NCI-H1417 (cell line): ENCODE data around the gene IGF1.
A peak's percentile ranks its signal among the peaks of the same experiment; 100 is the strongest.

ENCODE experiments used
- DNase-seq, 3 experiments: peaks; one replicate each; lab custom pipeline; 2025; lab: John Stamatoyannopoulos, UW

The IGF1 gene

DNA sequence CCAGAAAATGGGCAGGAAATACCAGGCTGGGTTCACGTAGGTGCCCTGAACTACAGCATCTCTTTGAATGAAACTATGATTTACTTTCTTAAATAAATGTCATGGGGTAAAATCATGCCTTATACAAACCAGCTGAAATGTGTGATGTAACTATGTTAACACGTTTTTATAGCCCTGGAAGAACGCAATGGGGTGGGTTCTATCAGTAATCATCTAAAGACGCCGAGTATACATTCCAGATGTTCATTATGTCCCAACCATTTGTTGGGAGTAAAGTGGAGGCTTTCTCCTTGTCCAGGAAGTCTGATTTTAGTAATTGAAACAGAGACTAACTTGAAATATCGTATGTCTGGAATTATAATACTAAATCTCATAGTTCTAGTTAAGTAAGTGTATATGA lies 16.2 kb upstream of the IGF1 start:
- no peak for DNase-seq

- no peak for DNase-seq
These were observed 6.9 kb upstream of the IGF1 start for GRCh38 chr12:102487226-102487625.

DNA sequence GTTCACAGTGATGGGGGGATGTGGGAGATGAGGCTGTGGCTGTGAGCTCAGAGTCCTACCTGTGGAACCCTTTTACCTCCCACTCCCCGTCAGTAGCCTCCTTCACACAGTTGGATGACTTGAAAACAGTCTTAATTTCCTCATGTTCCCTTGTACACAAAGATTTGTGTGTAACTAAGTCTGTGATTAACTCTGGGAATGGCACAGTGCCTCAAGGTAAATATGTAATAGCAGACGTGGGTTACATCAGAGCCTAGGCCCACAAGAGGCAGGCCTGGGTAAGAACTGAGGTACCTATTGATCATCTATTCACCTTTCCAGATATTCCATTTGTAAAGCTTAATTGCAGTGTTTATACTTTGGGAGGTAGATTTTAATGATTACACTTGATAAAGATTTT lies 5.8 kb upstream of the IGF1 start:
- DNase-seq, result no peak

- peak; percentile 27 to 72 (median 54) for DNase-seq
These were observed 4.1 kb upstream of the IGF1 start for GRCh38 chr12:102484428-102484958.

GRCh38 chr12:102484017-102484416 lies 3.7 kb upstream of the IGF1 start:
- DNase-seq, result no peak

- no peak for DNase-seq
These were observed 3.1 kb upstream of the IGF1 start for GRCh38 chr12:102483466-102483865.

DNA sequence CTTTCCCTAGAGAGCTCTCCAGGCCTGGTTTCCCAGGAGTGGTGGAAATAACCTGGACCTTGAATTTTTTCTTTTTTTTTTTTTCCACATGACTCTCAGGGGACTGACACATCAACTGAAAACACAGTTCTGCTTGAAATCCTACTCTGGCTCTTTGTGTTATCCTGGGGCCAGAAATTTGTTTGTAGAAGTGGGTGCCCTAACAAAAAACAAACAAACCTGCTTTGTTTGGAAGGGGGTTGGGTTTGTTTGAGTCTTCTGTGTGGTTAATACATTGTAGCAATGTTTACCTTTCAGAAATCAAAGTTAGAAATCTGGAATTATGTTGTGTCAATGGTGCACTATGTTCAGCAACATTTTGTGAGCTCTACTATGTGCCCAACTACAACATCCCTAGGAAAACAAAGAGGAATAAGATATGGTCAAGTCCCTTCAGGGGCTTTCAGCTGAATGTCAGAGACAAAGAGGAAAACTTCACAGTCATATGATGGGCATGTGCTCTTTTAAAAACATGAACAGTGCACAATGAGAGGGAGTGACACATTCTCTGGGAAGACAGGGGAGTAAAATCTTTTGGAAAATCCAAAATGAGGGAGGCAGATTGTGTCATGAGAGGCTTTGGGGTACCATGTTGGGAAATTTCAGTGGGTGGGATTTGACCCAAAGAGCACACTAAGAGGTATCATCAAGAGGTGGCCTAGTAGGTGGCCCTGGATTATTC lies 1.5 kb upstream of the IGF1 start:
- no peak for DNase-seq

- no peak for DNase-seq
These were observed 424 bp downstream of the IGF1 start for GRCh38 chr12:102479939-102480338.

DNA sequence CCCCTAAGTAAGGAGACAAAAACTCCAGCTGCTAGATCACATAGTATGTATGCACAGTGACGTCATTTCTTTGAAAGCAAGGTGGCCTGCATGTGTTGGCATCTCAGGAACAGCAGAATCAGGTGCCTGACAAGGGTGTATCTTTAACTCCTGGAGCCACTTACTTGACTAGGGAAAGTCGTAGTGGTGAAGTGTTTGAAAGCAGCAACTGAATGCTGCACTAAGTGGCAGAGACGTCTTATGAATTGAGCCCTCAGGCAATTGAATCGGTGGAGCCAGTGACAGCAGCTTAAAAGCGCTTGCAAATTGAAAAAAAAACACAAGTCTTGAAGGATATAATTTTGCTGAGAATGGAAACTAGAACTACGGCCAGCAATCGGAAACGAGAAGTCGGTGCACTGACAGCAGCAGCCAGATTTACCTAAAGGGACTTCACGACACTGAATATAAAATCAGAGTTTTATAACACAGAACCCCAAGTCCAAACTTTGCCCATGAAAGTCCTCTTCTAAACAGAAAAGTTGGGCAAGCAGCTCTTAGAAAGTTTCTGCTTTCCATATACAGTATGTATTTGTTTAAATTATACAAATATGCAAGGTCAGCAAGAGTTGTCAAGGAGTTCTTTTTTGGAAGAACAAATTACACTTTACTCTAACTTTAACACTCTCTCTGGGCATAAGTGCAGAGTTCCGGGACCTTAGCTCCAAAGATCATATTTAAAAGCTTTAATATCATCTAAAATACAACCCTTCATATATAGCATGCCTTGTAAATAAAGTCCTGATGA lies 1.1 kb downstream of the IGF1 start:
- peak in 1 of 3 experiments; percentile 46 for DNase-seq

DNA sequence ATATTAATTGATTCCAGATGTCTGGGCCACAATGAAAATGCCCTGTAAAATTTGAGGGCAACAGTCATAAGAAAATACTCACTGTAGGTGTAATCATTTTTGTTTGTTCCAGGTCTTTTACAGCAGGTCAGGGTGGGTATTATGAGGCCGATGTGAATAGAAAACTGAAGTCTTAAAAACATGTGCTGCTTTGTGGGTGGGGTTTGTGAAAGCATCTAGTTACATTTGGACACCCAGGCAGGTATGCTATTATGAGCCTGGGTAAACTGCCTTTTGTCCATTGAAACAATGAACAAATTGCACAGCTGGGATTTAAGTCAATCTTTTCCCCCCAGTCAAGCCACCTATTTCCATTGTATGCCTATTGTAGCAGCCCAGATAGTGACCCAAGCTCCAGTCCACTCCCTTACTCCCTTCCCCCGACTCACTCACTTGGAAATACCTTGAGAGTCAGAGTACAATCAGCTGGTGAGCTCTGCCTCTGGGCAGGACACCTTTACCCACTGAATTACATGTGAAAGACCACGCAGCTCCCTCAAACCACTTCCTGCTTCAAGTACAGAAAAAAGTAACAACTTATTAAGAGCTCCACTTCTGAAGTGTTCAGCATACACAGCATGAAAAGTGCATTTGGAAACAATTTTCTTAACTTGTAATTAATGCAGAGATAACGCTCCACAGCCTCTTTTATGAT lies 1.8 kb downstream of the IGF1 start:
- DNase-seq, result peak in 1 of 3 experiments; percentile 47

GRCh38 chr12:102475355-102475754 lies 5.0 kb downstream of the IGF1 start:
- DNase-seq, result no peak

DNA sequence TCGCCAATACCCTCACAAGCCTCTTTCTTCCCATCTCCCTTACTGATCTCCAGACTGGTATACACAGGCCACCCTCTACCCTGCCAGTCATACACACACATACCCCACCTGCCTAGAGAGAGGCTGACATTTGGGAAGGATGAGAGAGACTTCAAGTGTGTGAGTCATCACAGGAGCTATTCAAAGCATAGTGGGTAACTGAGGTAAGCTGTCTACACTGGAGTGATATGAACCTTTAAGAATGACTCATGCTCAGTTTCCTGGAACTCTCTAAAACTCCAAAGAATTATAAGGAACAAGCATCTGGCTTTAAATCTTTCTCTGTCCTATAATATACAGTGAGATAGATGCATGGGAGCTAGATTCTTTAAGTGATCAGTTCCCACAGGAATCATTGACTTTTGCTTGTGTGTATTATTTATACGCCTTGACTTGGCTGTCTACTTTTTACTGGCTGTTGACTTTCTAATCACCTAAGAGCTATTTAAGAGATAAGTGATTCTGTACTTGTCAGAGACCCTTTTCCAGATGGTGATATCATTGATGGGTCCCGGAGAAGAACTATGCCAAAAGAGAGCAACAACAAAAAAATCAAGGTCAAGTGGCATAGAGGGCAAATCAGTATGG lies 5.8 kb downstream of the IGF1 start:
- DNase-seq, result no peak

GRCh38 chr12:102472496-102472895 lies 7.9 kb downstream of the IGF1 start:
- no peak for DNase-seq

GRCh38 chr12:102471556-102471955 lies 8.8 kb downstream of the IGF1 start:
- no peak for DNase-seq

DNA sequence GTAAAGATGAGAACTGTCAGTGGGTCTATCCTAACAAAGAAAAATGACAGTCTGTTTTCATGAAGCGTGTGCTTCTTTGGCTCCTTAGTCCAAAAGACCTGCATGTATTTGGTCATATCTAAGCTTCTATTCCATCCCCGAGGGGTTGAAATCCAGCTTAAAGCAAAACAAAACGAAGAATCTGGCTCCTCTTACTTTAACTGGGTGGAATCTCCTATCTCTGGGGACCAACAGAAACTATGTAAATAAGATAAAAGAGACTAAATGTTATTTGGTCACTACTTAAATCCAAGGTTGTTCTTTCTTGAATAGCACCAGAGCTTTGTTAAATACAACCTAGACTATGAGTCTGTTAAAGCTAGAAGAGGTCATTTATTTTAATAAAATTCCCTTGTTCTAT lies 9.4 kb downstream of the IGF1 start:
- DNase-seq, result no peak

DNA sequence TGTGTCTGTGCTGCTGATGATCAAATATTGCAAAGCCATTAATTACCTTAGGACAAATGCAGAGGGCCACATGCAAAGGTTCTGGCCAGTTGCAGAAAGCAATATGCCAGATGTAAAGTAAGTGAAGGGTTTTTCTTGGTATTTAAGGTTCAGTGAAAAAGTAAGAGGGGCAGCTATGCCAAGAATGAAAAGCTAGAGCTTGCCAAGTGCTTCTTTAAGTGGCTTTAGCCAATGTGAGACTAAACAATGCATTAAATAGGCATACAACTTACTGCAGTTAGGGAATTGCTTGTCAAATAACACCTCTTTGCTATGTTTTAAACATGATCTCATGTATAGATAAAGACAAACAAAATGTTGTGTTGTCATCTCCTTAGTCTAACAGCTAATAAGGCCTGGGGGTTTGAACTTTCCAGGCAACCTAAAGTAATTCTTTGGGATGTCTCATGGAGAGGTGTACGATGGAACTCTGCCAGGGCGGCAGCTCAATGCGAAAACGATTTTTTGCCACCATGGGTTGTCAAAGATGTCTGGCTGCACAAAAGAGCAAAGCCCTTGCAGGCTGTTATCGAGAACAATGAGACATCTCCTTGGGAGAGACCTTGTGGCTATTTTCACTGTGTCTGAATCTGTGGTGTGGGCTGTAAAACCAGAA lies 12.0 kb downstream of the IGF1 start:
- DNase-seq, result peak in 1 of 3 experiments; percentile 74

- DNase-seq, result no peak
These were observed 14.4 kb downstream of the IGF1 start for GRCh38 chr12:102465762-102466560.

DNA sequence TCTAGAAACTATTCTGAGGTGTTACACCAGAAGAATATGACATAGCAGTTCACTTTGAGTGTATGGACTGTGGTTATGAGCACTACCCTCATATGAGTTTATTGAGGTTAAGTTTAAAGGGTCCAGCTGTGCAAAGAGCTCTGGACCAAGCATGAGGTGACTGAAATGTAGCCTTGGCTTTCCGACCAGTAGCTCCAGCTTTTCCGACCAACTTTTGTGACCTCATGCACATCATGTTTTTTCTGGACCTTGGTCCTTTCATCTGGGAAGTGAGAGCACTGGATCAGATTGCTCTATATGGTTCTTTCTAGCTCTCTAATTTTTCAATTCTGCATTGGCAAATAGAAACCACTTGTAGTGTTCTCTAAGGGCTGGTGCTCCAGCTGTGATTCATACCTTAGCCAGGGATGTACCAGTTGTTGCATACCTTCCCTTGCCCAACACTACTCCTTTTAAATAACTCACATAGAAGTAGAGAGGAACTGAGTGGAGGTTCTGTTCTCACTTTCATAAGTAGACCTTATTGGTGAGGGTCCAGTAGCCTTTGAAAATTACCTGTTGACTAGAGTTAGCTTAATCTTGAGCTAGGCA lies 16.6 kb downstream of the IGF1 start:
- no peak for DNase-seq

DNA sequence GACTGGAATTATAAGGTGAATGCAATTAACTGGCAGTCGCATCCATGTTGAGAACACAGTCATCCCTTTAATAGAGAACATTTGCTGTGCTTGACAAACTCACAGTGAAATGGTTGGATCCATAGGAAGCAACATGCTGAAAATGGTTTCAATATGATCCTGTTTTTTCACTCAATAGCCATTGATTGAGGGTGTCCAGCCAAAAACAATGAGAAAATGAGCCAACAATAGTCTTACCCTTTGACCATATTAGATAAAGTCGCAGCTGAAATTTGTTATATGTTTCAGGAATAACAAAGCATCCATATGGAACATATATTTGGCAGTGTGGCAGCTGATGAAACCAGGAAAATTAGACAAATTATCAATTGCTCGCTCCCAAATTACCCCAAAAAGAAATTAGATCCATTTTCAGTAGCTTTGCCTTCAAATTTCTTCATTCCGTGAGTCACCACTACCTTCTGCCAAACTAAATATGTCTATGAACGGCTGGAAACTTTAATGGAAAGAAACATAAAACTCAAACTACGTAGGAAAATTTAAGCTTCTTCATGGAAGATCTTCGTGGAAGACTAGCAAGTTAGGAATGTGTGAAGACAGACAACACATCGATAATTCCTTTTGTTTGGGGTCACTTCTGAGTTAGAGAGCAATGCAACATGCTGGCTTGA lies 17.4 kb downstream of the IGF1 start:
- no peak for DNase-seq

DNA sequence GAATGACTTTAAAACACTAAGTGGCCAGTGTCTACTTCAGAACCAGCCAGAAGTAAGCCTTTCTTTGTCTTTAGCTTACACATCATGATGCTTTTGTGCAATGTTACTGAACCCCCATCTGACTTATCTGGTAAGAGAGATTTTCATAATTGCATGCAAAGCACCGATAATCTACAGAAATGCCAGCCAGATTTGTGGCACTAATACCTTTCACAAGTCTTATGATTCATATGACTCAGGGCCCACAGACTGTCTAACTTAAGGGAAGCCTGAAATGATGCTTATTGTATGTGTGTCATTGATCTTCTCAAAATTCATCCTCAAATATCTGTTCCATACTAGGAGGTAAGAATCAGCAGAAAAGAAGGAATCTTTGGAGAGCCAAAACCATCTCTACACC lies 18.0 kb downstream of the IGF1 start:
- DNase-seq, result no peak
